Measurements from ENCODE around the gene LRPAP1.
"Not testable (repeated sequence)": the region's sequence is repeated elsewhere in the genome, so short reads cannot be mapped to it uniquely, and the experiment has no call there.

Gene LRPAP1

GRCh38 chr4:3574346-3574745 lies 42.1 kb upstream of the LRPAP1 start:
- H3K36me3 ChIP-seq (ENCODE audit: insufficient read depth, insufficient read length, low read length); H3K4me1 ChIP-seq (ENCODE audit: insufficient read depth, insufficient read length); H3K27me3 ChIP-seq (ENCODE audit: insufficient read depth, insufficient read length); H3K9ac ChIP-seq (ENCODE audit: insufficient read length, low read depth); H3K9me3 ChIP-seq (ENCODE audit: insufficient read depth, low read length); H3K4me3 ChIP-seq (ENCODE audit: insufficient read length, low read depth); DNase-seq (ENCODE audit: low read depth, low spot score): not testable (repeated sequence)

- no peak for TF ChIP-seq SUZ12 (IDR thresholded peaks at IDR 0.05; ENCODE audit: extremely low read depth, insufficient read depth, insufficient read length)
- TF ChIP-seq ZNF274 (IDR thresholded peaks at IDR 0.05; ENCODE audit: low read depth, low read length), result no peak
- TF ChIP-seq YY1 (IDR thresholded peaks at IDR 0.05; ENCODE audit: insufficient read depth, insufficient read length), result no peak
- H3K4me1 ChIP-seq (ENCODE audit: insufficient read depth, insufficient read length), result peaks cover 6% of the 10 kb centered on the region
- H3K4me3 ChIP-seq (ENCODE audit: insufficient read length, low read depth), result no peak overlapping the region
- no peaks in the 10 kb centered on the region for H3K9me3 ChIP-seq (ENCODE audit: insufficient read depth, low read length)
- no peak for DNase-seq (ENCODE audit: low read depth, low spot score)
- no peak overlapping the region for H3K9ac ChIP-seq (ENCODE audit: insufficient read length, low read depth)
- peaks cover 3% of the 10 kb centered on the region for H3K27me3 ChIP-seq (ENCODE audit: insufficient read depth, insufficient read length)
- no peaks in the 10 kb centered on the region for H3K36me3 ChIP-seq (ENCODE audit: insufficient read depth, insufficient read length, low read length)
Observed at GRCh38 chr4:3573131-3573530, 40.9 kb upstream of the LRPAP1 start.

GRCh38 chr4:3572363-3572762 lies 40.1 kb upstream of the LRPAP1 start:
- H3K36me3 ChIP-seq (ENCODE audit: insufficient read depth, insufficient read length, low read length), result no peaks in the 10 kb centered on the region
- peaks cover 3% of the 10 kb centered on the region for H3K27me3 ChIP-seq (ENCODE audit: insufficient read depth, insufficient read length)
- peaks cover 6% of the 10 kb centered on the region for H3K4me1 ChIP-seq (ENCODE audit: insufficient read depth, insufficient read length)
- no peak overlapping the region for H3K9ac ChIP-seq (ENCODE audit: insufficient read length, low read depth)
- no peak for DNase-seq (ENCODE audit: low read depth, low spot score)
- TF ChIP-seq SUZ12 (IDR thresholded peaks at IDR 0.05; ENCODE audit: extremely low read depth, insufficient read depth, insufficient read length), result no peak
- TF ChIP-seq YY1 (IDR thresholded peaks at IDR 0.05; ENCODE audit: insufficient read depth, insufficient read length), result no peak
- no peak for TF ChIP-seq ZNF274 (IDR thresholded peaks at IDR 0.05; ENCODE audit: low read depth, low read length)
- H3K9me3 ChIP-seq (ENCODE audit: insufficient read depth, low read length), result no peaks in the 10 kb centered on the region
- H3K4me3 ChIP-seq (ENCODE audit: insufficient read length, low read depth), result no peak overlapping the region

- H3K36me3 ChIP-seq (ENCODE audit: insufficient read depth, insufficient read length, low read length), result no peaks in the 10 kb centered on the region
- no peaks in the 10 kb centered on the region for H3K9me3 ChIP-seq (ENCODE audit: insufficient read depth, low read length)
- no peak overlapping the region for H3K4me3 ChIP-seq (ENCODE audit: insufficient read length, low read depth)
- no peak for DNase-seq (ENCODE audit: low read depth, low spot score)
- no peak overlapping the region for H3K9ac ChIP-seq (ENCODE audit: insufficient read length, low read depth)
- peaks cover 3% of the 10 kb centered on the region for H3K27me3 ChIP-seq (ENCODE audit: insufficient read depth, insufficient read length)
- H3K4me1 ChIP-seq (ENCODE audit: insufficient read depth, insufficient read length), result peaks cover 6% of the 10 kb centered on the region
- TF ChIP-seq ZNF274 (IDR thresholded peaks at IDR 0.05; ENCODE audit: low read depth, low read length) (no peak), SUZ12 (IDR thresholded peaks at IDR 0.05; ENCODE audit: extremely low read depth, insufficient read depth, insufficient read length) (no peak), YY1 (IDR thresholded peaks at IDR 0.05; ENCODE audit: insufficient read depth, insufficient read length) (no peak)
Observed at GRCh38 chr4:3571921-3572320, 39.7 kb upstream of the LRPAP1 start.

GRCh38 chr4:3570923-3571322 lies 38.7 kb upstream of the LRPAP1 start:
- DNase-seq (ENCODE audit: low read depth, low spot score); H3K4me3 ChIP-seq (ENCODE audit: insufficient read length, low read depth); H3K4me1 ChIP-seq (ENCODE audit: insufficient read depth, insufficient read length); H3K27me3 ChIP-seq (ENCODE audit: insufficient read depth, insufficient read length); H3K9me3 ChIP-seq (ENCODE audit: insufficient read depth, low read length); H3K36me3 ChIP-seq (ENCODE audit: insufficient read depth, insufficient read length, low read length); H3K9ac ChIP-seq (ENCODE audit: insufficient read length, low read depth): not testable (repeated sequence)

GRCh38 chr4:3569611-3570010 lies 37.4 kb upstream of the LRPAP1 start:
- H3K9me3 ChIP-seq (ENCODE audit: insufficient read depth, low read length); H3K27me3 ChIP-seq (ENCODE audit: insufficient read depth, insufficient read length); H3K4me1 ChIP-seq (ENCODE audit: insufficient read depth, insufficient read length); H3K4me3 ChIP-seq (ENCODE audit: insufficient read length, low read depth); H3K36me3 ChIP-seq (ENCODE audit: insufficient read depth, insufficient read length, low read length); H3K9ac ChIP-seq (ENCODE audit: insufficient read length, low read depth); DNase-seq (ENCODE audit: low read depth, low spot score): not testable (repeated sequence)

- DNase-seq (ENCODE audit: low read depth, low spot score); H3K4me1 ChIP-seq (ENCODE audit: insufficient read depth, insufficient read length); H3K9me3 ChIP-seq (ENCODE audit: insufficient read depth, low read length); H3K27me3 ChIP-seq (ENCODE audit: insufficient read depth, insufficient read length); H3K4me3 ChIP-seq (ENCODE audit: insufficient read length, low read depth); H3K9ac ChIP-seq (ENCODE audit: insufficient read length, low read depth); H3K36me3 ChIP-seq (ENCODE audit: insufficient read depth, insufficient read length, low read length): not testable (repeated sequence)
Observed at GRCh38 chr4:3566701-3567100, 34.5 kb upstream of the LRPAP1 start.

GRCh38 chr4:3566301-3566700 lies 34.1 kb upstream of the LRPAP1 start:
- not testable (repeated sequence) for H3K36me3 ChIP-seq (ENCODE audit: insufficient read depth, insufficient read length, low read length); H3K9ac ChIP-seq (ENCODE audit: insufficient read length, low read depth); DNase-seq (ENCODE audit: low read depth, low spot score); H3K9me3 ChIP-seq (ENCODE audit: insufficient read depth, low read length); H3K27me3 ChIP-seq (ENCODE audit: insufficient read depth, insufficient read length); H3K4me1 ChIP-seq (ENCODE audit: insufficient read depth, insufficient read length); H3K4me3 ChIP-seq (ENCODE audit: insufficient read length, low read depth)

GRCh38 chr4:3564948-3565347 lies 32.7 kb upstream of the LRPAP1 start:
- H3K9ac ChIP-seq (ENCODE audit: insufficient read length, low read depth); H3K36me3 ChIP-seq (ENCODE audit: insufficient read depth, insufficient read length, low read length); DNase-seq (ENCODE audit: low read depth, low spot score); H3K27me3 ChIP-seq (ENCODE audit: insufficient read depth, insufficient read length); H3K4me3 ChIP-seq (ENCODE audit: insufficient read length, low read depth); H3K9me3 ChIP-seq (ENCODE audit: insufficient read depth, low read length); H3K4me1 ChIP-seq (ENCODE audit: insufficient read depth, insufficient read length): not testable (repeated sequence)

Measured in NT2/D1 (cell line).